HG03575 (cell line): Measurements from ENCODE around the gene PTPRCAP.
"Not testable (repeated sequence)": the region's sequence is repeated elsewhere in the genome, so short reads cannot be mapped to it uniquely, and the experiment has no call there.

Experiments
- ATAC-seq: cut with Tn5 transposase; IDR thresholded peaks from one replicate; pipeline ENCODE4 v1.9.1; 2021; ENCODE audit not compliant: unreplicated experiment, insufficient number of reproducible peaks, low FRiP score; ENCODE audit errors: extremely low read depth

PTPRCAP gene

DNA sequence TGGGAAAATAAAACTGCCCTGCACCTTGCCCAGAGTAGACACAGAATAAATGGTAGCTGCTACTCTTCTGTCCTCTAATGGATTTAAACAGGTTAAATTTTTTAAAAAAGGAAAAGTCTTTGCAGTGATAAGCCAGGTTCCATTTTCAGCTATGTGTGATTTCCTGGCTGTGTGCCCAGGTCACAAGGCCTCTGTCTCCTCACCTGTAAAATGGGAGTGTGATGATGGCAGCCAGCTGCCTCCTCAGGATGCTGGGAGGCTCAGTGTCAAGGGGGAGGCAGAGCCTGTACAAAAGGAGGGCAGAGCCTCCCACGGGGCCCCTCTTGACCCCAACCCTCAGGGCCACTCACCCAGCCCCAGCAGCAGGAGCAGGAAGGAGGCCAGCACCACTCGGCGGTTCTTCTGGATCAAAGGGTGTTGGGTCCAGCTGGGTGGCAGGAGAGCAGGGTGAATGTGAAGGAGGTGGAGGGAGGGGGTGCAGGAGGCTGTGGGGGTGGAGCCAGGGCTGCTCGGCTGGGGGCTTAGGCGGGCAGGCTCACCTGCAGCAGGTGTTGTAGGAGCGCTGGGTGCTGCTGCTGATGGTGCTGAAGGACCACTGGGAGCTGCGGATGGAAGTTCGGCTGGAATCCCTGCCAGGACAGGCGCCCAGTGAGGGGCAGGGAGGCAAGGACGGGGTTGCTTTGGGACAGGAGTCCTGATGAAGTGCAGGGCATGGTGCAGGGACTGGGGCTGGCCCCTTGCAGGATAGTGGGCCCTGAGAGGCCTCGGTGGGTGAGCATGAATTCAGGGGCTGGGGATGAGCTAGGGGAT, 29.7 kb upstream of the PTPRCAP start:
- ATAC-seq, result no peak

GRCh38 chr11:67466367-67466766, 28.9 kb upstream of the PTPRCAP start:
- no peak for ATAC-seq

DNA sequence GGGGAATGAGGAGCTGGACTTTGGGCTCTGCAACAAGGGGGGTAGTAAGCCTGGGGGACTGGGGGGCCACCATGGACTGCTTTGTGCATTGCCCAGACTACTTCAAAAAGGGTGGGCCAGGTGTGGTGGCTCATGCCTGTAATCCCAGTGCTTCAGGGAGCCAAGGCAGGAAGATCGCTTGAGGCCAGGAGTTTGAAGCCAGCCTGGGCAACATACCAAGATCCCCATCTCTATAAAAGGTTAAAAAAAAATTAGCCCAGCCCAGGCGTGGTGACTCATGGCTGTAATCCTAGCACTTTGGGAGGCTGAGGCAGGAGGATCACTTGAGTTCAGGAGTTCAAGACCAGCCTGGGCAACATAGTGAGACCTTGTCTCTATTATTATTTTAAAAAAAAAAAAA, 28.0 kb upstream of the PTPRCAP start:
- not testable (repeated sequence) for ATAC-seq

GRCh38 chr11:67465189-67465510, 27.7 kb upstream of the PTPRCAP start:
- no peak for ATAC-seq

DNA sequence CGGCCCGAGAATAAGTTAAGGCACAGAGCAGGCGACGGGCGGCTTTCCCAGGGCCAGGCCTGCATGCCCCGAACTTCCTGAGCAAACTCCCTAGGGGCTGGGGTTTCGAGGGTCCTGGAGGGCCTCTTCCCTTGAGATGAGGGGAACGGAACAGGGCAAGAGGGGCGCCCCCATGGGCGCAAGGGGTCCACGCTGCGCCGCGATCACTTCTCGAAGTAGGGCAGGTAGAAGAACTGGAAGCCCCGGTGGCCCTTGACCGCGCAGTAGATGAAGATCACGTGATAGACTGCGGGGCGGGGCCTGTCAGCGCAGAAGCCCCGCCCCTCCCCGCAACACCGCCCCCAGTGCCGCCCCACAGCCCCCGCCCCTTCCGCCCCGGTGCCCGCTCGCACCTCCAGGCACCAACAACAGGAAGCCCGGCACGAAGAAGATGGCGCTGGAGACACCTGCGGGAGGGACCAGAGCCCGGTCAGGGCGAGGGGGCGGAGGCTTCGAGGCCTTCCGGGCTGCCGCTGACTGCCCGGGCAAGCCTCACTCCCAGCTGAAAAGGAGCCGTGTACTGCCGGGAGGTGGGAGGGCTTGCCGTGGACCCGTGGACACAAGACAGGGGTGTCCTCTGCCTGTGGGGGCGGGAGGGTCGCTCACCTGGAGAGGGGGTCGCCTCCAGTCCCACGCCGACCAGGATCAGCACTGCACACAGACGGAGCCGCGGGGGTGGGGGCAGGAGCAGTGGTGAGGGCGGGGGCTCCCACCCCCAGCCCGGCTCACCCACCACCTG, 27.1 kb upstream of the PTPRCAP start:
- no peak for ATAC-seq

DNA sequence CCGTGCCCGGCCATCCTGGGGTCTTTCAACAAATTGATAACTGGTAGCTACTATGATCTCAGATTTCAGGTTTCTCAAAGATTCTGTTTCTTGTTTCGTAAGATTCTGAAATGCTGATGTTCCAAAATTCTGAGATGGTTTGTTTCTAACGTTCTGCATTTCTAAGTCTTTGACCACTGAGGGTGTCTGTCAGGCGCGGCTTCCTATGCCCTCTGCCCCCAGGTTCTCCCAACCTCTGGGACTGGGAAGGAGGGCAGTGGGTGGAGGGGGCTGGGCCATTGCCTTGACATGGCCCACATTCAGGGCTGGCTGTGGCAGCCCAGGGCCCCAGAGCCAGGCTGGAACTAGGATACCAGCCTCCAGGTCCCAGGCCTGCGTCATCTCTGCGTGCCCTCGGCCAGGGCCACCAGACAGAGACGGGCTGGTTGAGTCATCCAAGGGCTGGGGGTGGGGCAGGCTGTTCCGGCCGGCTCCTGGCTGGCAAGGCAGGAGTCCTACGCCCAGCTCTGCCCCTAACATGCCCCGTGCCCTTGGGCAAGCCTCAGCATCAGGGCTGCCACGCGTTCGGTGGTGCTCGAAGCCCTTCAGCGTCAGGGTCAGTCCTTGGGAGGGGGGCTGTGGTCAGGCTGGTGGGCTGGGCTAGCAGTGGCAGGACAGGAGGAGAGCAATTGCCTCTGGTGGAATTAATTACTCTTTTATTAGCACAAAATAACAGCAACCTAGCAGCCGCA, 26.4 kb upstream of the PTPRCAP start:
- no peak for ATAC-seq

GRCh38 chr11:67463186-67463585, 25.7 kb upstream of the PTPRCAP start:
- no peak for ATAC-seq

GRCh38 chr11:67458266-67458665, 20.8 kb upstream of the PTPRCAP start:
- no peak for ATAC-seq

- no peak for ATAC-seq
These were observed 20.0 kb upstream of the PTPRCAP start for GRCh38 chr11:67457453-67457852.

DNA sequence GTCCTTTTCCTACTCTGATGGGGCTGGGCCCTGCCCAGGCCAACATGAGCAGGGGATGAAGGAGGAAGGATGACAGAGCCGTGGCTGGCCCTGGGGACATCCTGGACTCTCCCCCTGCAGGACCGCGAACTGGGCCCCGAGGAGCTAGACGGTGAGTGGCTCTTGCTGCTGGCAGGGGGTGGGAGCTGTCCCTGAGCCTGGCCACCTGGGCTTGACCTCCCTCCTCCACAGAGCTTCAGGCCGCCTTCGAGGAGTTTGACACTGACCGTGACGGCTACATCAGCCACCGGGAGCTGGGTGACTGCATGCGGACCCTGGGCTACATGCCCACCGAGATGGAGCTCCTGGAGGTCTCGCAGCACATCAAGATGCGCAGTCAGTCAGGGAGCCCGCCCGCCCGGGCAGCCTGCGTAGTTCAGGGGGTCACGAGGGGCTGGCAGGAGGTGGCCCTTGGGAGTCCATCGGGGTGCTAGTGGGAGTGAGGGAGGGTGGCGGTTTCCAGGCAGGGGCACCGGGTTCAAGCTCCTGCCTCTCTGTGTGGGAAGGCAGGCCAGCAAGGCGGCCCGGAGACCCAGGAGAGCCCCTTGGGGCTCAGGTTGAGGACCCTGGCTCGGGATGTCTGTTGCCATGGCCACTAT, 18.7 kb upstream of the PTPRCAP start:
- no peak for ATAC-seq

- no peak for ATAC-seq
These were observed 17.6 kb upstream of the PTPRCAP start, which contains the start of gene CABP4 for GRCh38 chr11:67455054-67455453. TSS of gene CABP4 (plus strand) at chr11:67455354. CDS start at chr11:67455424, 70 bp downstream.

- ATAC-seq, result no peak
These were observed 16.6 kb upstream of the PTPRCAP start for GRCh38 chr11:67453816-67454732.

DNA sequence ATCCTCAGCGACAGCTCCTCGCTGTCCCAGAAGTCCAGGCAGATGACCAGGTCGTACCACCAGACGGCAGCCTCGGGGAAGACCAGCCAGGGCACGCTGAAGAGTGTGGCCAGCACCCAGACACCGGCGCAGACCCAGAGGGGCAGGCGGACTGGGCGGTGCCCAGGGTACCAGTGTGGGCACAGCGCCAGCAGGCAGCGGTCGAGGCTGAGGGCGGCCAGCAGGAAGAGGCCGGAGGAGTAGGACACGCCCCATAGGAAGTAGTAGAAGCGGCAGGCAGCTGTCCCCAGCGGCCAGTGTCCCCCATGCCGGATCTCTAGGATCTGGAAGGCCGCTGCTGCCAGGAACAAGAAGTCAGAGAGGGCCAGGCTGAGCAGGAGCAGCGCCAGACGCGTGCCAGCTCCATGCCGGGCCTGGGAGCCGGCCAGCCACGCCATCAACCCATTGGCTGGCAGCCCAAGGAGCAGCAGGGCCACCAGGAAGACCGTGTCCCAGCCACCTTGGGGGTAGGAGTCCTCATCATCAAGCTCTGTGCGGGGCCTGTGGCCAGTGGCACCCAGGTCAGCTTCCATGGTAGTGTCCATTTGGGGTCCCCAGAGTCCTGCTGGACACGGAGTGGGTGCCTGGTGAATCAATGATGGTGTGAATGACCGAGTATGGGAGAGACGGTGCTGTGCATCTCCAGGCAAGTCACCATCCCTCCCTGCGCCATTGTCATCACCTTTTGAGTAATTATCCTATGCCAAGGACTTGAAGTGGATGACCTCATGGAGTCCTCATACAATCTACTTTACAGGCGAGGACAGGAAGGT, 14.9 kb upstream of the PTPRCAP start, which contains the start of gene GPR152:
Gene GPR152 (minus strand): TSS at position 589 of the 812 bp plus-strand sequence. CDS start 5 bp downstream, at position 584.
- ATAC-seq, result no peak

GRCh38 chr11:67451658-67451976, 14.1 kb upstream of the PTPRCAP start:
- ATAC-seq, result no peak

GRCh38 chr11:67450796-67451657, 13.5 kb upstream of the PTPRCAP start:
- ATAC-seq, result no peak

GRCh38 chr11:67449116-67449844, 11.8 kb upstream of the PTPRCAP start:
- no peak for ATAC-seq
